Neuronal stem cell (in vitro differentiated cells): Measurements from ENCODE around the gene GRM7.
A peak's percentile ranks its signal among the peaks of the same experiment; 100 is the strongest.

Experiments
- DNase-seq: peaks from one replicate; pipeline ENCODE4 v3.0.0-alpha.2; 2013; ENCODE audit warnings: low spot score
- H2AFZ ChIP-seq: one replicate; pipeline ENCODE4 v1.6.1; 2013; ENCODE audit warnings: mild to moderate bottlenecking, low read length, inconsistent platforms
- H2AK5ac ChIP-seq: 2 replicates; pipeline ENCODE4 v1.6.1; 2013; ENCODE audit warnings: low read depth, mild to moderate bottlenecking, inconsistent platforms, low read length, moderate library complexity, mixed read lengths
- H2BK120ac ChIP-seq: 2 replicates; pipeline ENCODE4 v1.6.1; 2013; ENCODE audit warnings: low read depth, mild to moderate bottlenecking, inconsistent platforms, low read length, moderate library complexity, mixed read lengths
- H2BK12ac ChIP-seq: one replicate; pipeline ENCODE4 v1.6.1; 2013; ENCODE audit warnings: low read length, inconsistent platforms
- H2BK15ac ChIP-seq: 2 replicates; pipeline ENCODE4 v1.6.1; 2013; ENCODE audit warnings: mild to moderate bottlenecking, low read length, inconsistent platforms, mixed read lengths
- H2BK5ac ChIP-seq: one replicate; pipeline ENCODE4 v1.6.1; 2013; ENCODE audit warnings: inconsistent platforms, mild to moderate bottlenecking, low read length, moderate library complexity
- H3K14ac ChIP-seq: one replicate; pipeline ENCODE4 v1.6.1; 2013; ENCODE audit warnings: low read length, inconsistent platforms
- H3K18ac ChIP-seq: 2 replicates; pipeline ENCODE4 v1.6.1; 2013; ENCODE audit warnings: low read length, inconsistent platforms
- H3K23ac ChIP-seq: 2 replicates; pipeline ENCODE4 v1.6.1; 2013; ENCODE audit warnings: low read depth, mild to moderate bottlenecking, mixed read lengths, low read length, inconsistent platforms; ENCODE audit not compliant: poor library complexity
- H3K27ac ChIP-seq: replicated peaks from 3 replicates; pipeline ENCODE4 v1.5.1; 2013; ENCODE audit warnings: low read length, inconsistent platforms
- H3K27me3 ChIP-seq, 3 experiments: 2 replicates each; pipeline ENCODE4 v1.6.1; 2013; ENCODE audit warnings: low read length in 3 of 3, mild to moderate bottlenecking in 2 of 3, inconsistent platforms in 1 of 3, low read depth in 1 of 3, mixed read lengths in 1 of 3, moderate library complexity in 1 of 3; ENCODE audit not compliant: control insufficient read depth in 3 of 3, insufficient read depth in 3 of 3
- H3K36me3 ChIP-seq, 2 donors: replicated peaks in 1 of 2; 2 replicates each; pipeline ENCODE4 v1.6.1; 2013; ENCODE audit warnings: low read length in 2 of 2; ENCODE audit not compliant: control insufficient read depth in 2 of 2, insufficient read depth in 2 of 2
- H3K4ac ChIP-seq: 2 replicates; pipeline ENCODE4 v1.6.1; 2013; ENCODE audit warnings: inconsistent platforms, mild to moderate bottlenecking, low read length, moderate library complexity
- H3K4me1 ChIP-seq, 2 donors: 1 replicate in 1 of 2; 2 replicates in 1 of 2; pipeline ENCODE4 v1.6.1; 2013; ENCODE audit warnings: low read length in 2 of 2, low read depth in 1 of 2; ENCODE audit not compliant: control insufficient read depth in 2 of 2, insufficient read depth in 1 of 2
- H3K4me2 ChIP-seq: one replicate; pipeline ENCODE4 v1.6.1; 2013; ENCODE audit warnings: mild to moderate bottlenecking, low read length, inconsistent platforms; ENCODE audit not compliant: insufficient read depth, poor library complexity, severe bottlenecking
- H3K4me3 ChIP-seq, 2 donors: 2 replicates each; pipeline ENCODE4 v1.5.1; 2013; ENCODE audit warnings: low read length in 2 of 2, mild to moderate bottlenecking in 2 of 2, inconsistent platforms in 1 of 2, moderate library complexity in 1 of 2
- H3K79me1 ChIP-seq: one replicate; pipeline ENCODE4 v1.6.1; 2013; ENCODE audit warnings: low read depth, mild to moderate bottlenecking, inconsistent platforms, low read length, moderate library complexity
- H3K9ac ChIP-seq: one replicate; pipeline ENCODE4 v1.6.1; 2013; ENCODE audit warnings: mild to moderate bottlenecking, low read depth, low read length, inconsistent platforms; ENCODE audit not compliant: poor library complexity
- H3K9me3 ChIP-seq, 2 donors: replicated peaks in 1 of 2; 2 replicates each; pipeline versions ENCODE3 to v1.6.1; 2013; ENCODE audit warnings: low read length in 2 of 2, mild to moderate bottlenecking in 2 of 2, inconsistent platforms in 1 of 2, low read depth in 1 of 2, mixed read lengths in 1 of 2, moderate library complexity in 1 of 2; ENCODE audit not compliant: control insufficient read depth in 2 of 2, insufficient read depth in 1 of 2
- H4K8ac ChIP-seq: one replicate; pipeline ENCODE4 v1.6.1; 2013; ENCODE audit warnings: low read depth, mild to moderate bottlenecking, inconsistent platforms, low read length, moderate library complexity
- H4K91ac ChIP-seq: one replicate; pipeline ENCODE4 v1.6.1; 2013; ENCODE audit warnings: low read length, low read depth, mild to moderate bottlenecking, inconsistent platforms; ENCODE audit not compliant: poor library complexity
- WGBS, 2 donors: extraction: QIAGEN DNeasy Blood & Tissue Kit; methylation state at CpG; one replicate each; pipeline ENCODE4 v1.1.7; 2013; ENCODE audit warnings: missing lambda C conversion rate in 2 of 2, mixed read lengths in 1 of 2; ENCODE audit not compliant: insufficient read length in 2 of 2, insufficient replicate concordance in 1 of 2; ENCODE audit errors: extremely low coverage in 2 of 2; 5-methylcytosine and 5-hydroxymethylcytosine counted together

GRM7 gene

DNA sequence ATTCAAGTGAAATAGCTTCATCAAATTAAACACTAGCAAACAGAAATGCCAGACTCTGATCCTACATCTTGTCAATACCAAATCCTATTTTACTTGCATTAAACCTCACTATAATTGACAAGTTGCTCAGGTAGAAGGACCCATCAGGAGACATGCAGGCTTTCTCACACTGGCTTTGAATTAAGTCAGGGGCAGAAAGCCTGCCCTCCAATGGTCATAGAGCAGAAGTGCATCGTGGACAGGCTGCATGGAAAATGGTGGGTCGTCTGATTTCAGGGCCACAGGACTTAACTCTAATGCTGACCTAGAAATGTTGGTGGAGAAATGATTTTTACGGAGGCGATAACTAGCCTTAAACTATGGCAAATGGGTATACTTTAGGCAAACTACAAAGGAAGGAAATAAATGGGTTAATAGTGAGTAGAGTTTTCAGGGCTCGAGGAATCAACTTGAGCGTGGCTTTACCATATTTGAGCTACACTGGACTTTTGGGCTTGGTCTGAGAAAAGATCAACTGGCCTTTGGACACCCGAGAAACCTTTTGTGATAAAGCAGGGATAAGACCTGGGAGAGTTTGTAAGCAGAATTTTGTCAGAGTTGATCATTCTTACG, 283.9 kb downstream of the GRM7 start:
- H2BK120ac ChIP-seq: no peak overlapping the region
- H3K4me1 ChIP-seq: no peaks in the 10 kb centered on the region
- no peak overlapping the region for H2BK15ac ChIP-seq
- no peak overlapping the region for H3K9ac ChIP-seq
- H3K23ac ChIP-seq: no peak overlapping the region
- no CpG with 5 or more reads among the region's 8 CpGs for WGBS, 2 donors
- H4K8ac ChIP-seq: no peak overlapping the region
- H2AFZ ChIP-seq: no peak overlapping the region
- H3K9me3 ChIP-seq: peaks cover 0 to 1% of the 10 kb centered on the region in 2 donors
- no peak overlapping the region for H3K27ac ChIP-seq
- no peaks in the 10 kb centered on the region for H3K79me1 ChIP-seq
- no peak overlapping the region for H3K4me3 ChIP-seq
- H3K36me3 ChIP-seq: no peaks in the 10 kb centered on the region
- DNase-seq: peak; percentile 30
- H3K4ac ChIP-seq: no peak overlapping the region
- H2BK12ac ChIP-seq: no peak overlapping the region
- H2AK5ac ChIP-seq: no peak overlapping the region
- H3K14ac ChIP-seq: no peak overlapping the region
- H3K4me2 ChIP-seq: no peak overlapping the region
- H3K27me3 ChIP-seq: no peaks in the 10 kb centered on the region
- no peak overlapping the region for H3K18ac ChIP-seq
- H2BK5ac ChIP-seq: no peak overlapping the region
- no peak overlapping the region for H4K91ac ChIP-seq

- Histone ChIP-seq H3K4me1 (no peaks in the 10 kb centered on the region), H3K23ac (no peak overlapping the region), H2BK120ac (no peak overlapping the region), H3K14ac (no peak overlapping the region), H2BK12ac (no peak overlapping the region), H3K9ac (no peak overlapping the region), H3K9me3 (peaks cover 0 to 1% of the 10 kb centered on the region in 2 donors), H3K18ac (no peak overlapping the region), H3K4ac (no peak overlapping the region), H3K79me1 (no peaks in the 10 kb centered on the region), H3K4me3 (peak overlapping the region in 1 of 2 donors; percentile 41), H3K27me3 (no peaks in the 10 kb centered on the region), H4K8ac (no peak overlapping the region), H3K27ac (no peak overlapping the region), H2AK5ac (no peak overlapping the region), H3K4me2 (no peak overlapping the region), H3K36me3 (no peaks in the 10 kb centered on the region), H4K91ac (no peak overlapping the region), H2AFZ (no peak overlapping the region), H2BK5ac (no peak overlapping the region), H2BK15ac (no peak overlapping the region)
- WGBS, 2 donors: no CpG with 5 or more reads among the region's 5 CpGs
- no peak for DNase-seq
These were observed 285.6 kb downstream of the GRM7 start for GRCh38 chr3:7146529-7146928.

DNA sequence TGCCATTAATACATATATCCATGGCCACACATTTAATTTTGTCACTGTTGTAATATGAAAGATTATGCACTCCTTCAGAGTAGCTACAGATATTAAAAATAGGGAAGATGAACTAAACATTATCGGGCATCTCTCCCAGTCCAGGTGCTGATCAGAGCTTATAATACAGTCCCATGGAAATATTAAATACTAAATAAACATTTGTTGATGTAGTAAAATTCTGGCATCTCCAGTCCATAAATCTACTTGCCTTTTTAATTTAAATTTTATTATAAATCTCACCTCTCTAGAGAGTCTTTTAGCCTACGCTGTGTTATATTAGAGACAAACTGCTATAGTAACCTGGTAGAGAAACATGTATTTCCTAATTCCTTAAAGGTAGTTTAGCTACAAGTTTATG, 297.6 kb downstream of the GRM7 start:
- Histone ChIP-seq H3K27ac (no peak overlapping the region), H2AFZ (no peak overlapping the region)

DNA sequence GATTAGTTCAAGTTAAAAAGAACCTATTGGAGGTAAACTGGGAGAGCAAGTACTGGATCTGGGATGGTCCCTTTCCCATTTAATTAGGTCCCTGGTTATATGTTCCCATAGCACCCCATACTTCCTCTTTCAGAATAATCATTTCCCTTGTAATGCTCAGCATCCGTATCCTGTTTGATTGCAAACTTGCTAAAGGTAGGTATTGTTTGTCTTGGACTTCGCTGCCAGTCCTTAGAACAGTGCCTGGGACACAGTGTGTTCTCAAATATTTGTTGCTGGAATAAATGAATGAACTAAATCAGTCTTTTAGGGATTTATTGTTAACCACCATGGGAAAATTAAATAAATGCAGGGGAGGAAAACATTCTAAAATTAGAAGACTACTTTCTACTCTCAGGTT, 299.8 kb downstream of the GRM7 start:
- H2AK5ac ChIP-seq: no peak overlapping the region
- WGBS, 2 donors: no CpG with 5 or more reads among the region's 2 CpGs
- H3K4me3 ChIP-seq: no peak overlapping the region
- no peaks in the 10 kb centered on the region for H3K79me1 ChIP-seq
- H3K9ac ChIP-seq: no peak overlapping the region
- no peak overlapping the region for H4K8ac ChIP-seq
- H3K4me2 ChIP-seq: no peak overlapping the region
- no peaks in the 10 kb centered on the region for H3K27me3 ChIP-seq
- H3K4ac ChIP-seq: no peak overlapping the region
- no peaks in the 10 kb centered on the region for H3K9me3 ChIP-seq
- no peak overlapping the region for H2BK15ac ChIP-seq
- H3K14ac ChIP-seq: no peak overlapping the region
- no peak overlapping the region for H2BK120ac ChIP-seq
- no peak overlapping the region for H3K23ac ChIP-seq
- DNase-seq: no peak
- no peak overlapping the region for H2AFZ ChIP-seq
- peaks cover 0 to 2% of the 10 kb centered on the region in 2 donors for H3K4me1 ChIP-seq
- H2BK12ac ChIP-seq: no peak overlapping the region
- no peaks in the 10 kb centered on the region for H3K36me3 ChIP-seq
- H2BK5ac ChIP-seq: no peak overlapping the region
- no peak overlapping the region for H4K91ac ChIP-seq
- no peak overlapping the region for H3K18ac ChIP-seq
- no peak overlapping the region for H3K27ac ChIP-seq

More for the DNA sequence above, 297.6 kb downstream of the GRM7 start:
- Histone ChIP-seq H4K8ac (no peak overlapping the region), H3K79me1 (no peaks in the 10 kb centered on the region), H3K27me3 (no peaks in the 10 kb centered on the region), H2BK120ac (no peak overlapping the region), H4K91ac (no peak overlapping the region), H3K14ac (no peak overlapping the region), H2BK12ac (no peak overlapping the region), H3K4ac (no peak overlapping the region), H3K4me2 (no peak overlapping the region), H3K4me1 (peaks cover 0 to 2% of the 10 kb centered on the region in 2 donors), H2BK5ac (no peak overlapping the region), H2AK5ac (no peak overlapping the region), H3K23ac (no peak overlapping the region), H3K9me3 (no peaks in the 10 kb centered on the region), H3K36me3 (no peaks in the 10 kb centered on the region), H3K4me3 (no peak overlapping the region), H2BK15ac (no peak overlapping the region), H3K18ac (no peak overlapping the region), H3K9ac (no peak overlapping the region)
- no peak for DNase-seq
- WGBS, 2 donors: no CpG with 5 or more reads among the region's 2 CpGs
